Measurements from ENCODE around the gene TFF2. TPM values are rescaled to one million over a fixed set of nuclear protein-coding genes. Genes with fewer than 3 reads are reported as not detected.
A peak's percentile ranks its signal among the peaks of the same experiment; 100 is the strongest.

Gene TFF2
- polyA plus RNA-seq, 4 donors: 0.26 TPM; not detected in 3

GRCh38 chr21:42348762-42349161 is 2.0 kb downstream of the TFF2 start:
- DNase-seq (ENCODE audit: low read depth in 4 of 4, low spot score in 3 of 4): no peak

GRCh38 chr21:42347601-42348327 is 3.0 kb downstream of the TFF2 start:
- DNase-seq (ENCODE audit: low read depth in 4 of 4, low spot score in 3 of 4): no peak

- no peak for DNase-seq (ENCODE audit: low read depth in 4 of 4, low spot score in 3 of 4)
These were observed 3.8 kb downstream of the TFF2 start for GRCh38 chr21:42346866-42347600.

GRCh38 chr21:42346441-42346840 is 4.4 kb downstream of the TFF2 start:
- no peak for DNase-seq (ENCODE audit: low read depth in 4 of 4, low spot score in 3 of 4)

GRCh38 chr21:42344631-42345030 is 6.2 kb downstream of the TFF2 start:
- DNase-seq (ENCODE audit: low read depth in 4 of 4, low spot score in 3 of 4): no peak

GRCh38 chr21:42343963-42344510 is 6.8 kb downstream of the TFF2 start:
- DNase-seq (ENCODE audit: low read depth in 4 of 4, low spot score in 3 of 4): no peak

GRCh38 chr21:42343556-42343955 is 7.2 kb downstream of the TFF2 start:
- no peak for DNase-seq (ENCODE audit: low read depth in 4 of 4, low spot score in 3 of 4)

GRCh38 chr21:42343101-42343500 is 7.7 kb downstream of the TFF2 start:
- DNase-seq (ENCODE audit: low read depth in 4 of 4, low spot score in 3 of 4): no peak

- no peak for DNase-seq (ENCODE audit: low read depth in 4 of 4, low spot score in 3 of 4)
These were observed 8.8 kb downstream of the TFF2 start for GRCh38 chr21:42341776-42342542.

GRCh38 chr21:42340187-42341050 is 10.4 kb downstream of the TFF2 start:
- no peak for DNase-seq (ENCODE audit: low read depth in 4 of 4, low spot score in 3 of 4)

- no peak for DNase-seq (ENCODE audit: low read depth in 4 of 4, low spot score in 3 of 4)
These were observed 11.8 kb downstream of the TFF2 start for GRCh38 chr21:42338729-42339715.

- peak; percentile 59 to 71 (median 66) for DNase-seq (ENCODE audit: low read depth in 4 of 4, low spot score in 3 of 4)
These were observed 12.7 kb downstream of the TFF2 start for GRCh38 chr21:42337830-42338728.

- DNase-seq (ENCODE audit: low read depth in 4 of 4, low spot score in 3 of 4): no peak
These were observed 13.5 kb downstream of the TFF2 start for GRCh38 chr21:42337276-42337675.

- DNase-seq (ENCODE audit: low read depth in 4 of 4, low spot score in 3 of 4): no peak
These were observed 14.7 kb downstream of the TFF2 start for GRCh38 chr21:42336054-42336453.

GRCh38 chr21:42332557-42333317 is 18.1 kb downstream of the TFF2 start:
- no peak for DNase-seq (ENCODE audit: low read depth in 4 of 4, low spot score in 3 of 4)

- no peak for DNase-seq (ENCODE audit: low read depth in 4 of 4, low spot score in 3 of 4)
These were observed 19.1 kb downstream of the TFF2 start for GRCh38 chr21:42331660-42332059.
